ENCODE data around the gene FLT3. TPM values are rescaled to one million over a fixed set of nuclear protein-coding genes. Genes with fewer than 3 reads are reported as not detected.

FLT3 gene
- total and polyA plus RNA-seq, 10 of the 15 experiments (the other 5 are each of a cell fraction or from before 2014, with no cell fraction given), result 0.04 to 0.19 (median 0.11) TPM; not detected in 1

DNA sequence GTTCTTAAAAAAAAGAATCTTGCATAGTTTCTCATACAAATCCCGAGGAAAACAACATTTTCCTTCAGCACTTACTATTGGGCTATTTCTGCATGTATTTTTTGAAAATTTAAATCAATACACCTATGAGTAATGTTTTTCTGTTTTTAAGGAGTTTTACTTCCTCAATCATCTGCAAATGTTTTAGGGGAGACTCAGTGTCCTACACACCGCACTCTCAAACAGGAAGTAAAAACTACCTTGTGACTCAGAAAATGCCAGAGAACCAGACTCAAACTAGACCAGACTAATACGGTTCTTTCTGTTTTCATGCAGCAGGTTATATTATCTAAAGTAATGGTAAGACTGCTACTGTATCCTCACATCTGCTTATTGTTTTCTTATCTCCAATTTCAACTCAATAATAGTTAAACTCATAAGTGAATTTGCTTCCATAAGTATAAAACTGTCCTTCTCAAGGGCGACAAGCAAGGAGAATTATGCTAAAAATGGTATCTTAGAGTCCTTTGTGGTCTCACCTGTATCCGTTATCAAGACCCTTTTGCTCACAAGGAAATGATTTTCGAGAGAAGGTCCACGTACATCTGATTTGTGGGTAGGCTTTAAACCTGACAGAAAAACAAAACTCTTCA is 52.5 kb downstream of the FLT3 start:
- SMC1A ChIA-PET (ENCODE audit: uncharacterized antibody, unreplicated experiment), result interaction anchor here (1.0 to 2.0 kb wide), 2 partner anchors 10 to 16 kb away, joined by 3 to 5 read pairs; no protein-coding TSS in a partner anchor
- intact Hi-C loops (cut with micrococcal nuclease; ENCODE audit: unreplicated experiment), result loop anchor here (10.0 kb wide), 1 partner anchor 217 kb away; no protein-coding TSS in a partner anchor
- POLR2A ChIA-PET, result interaction anchor here (1.3 kb wide), 1 partner anchor 35 kb away, joined by 3 read pairs; no protein-coding TSS in a partner anchor
- no peak overlapping the region; the same call in 1 of the 2 replicates for H3K9ac ChIP-seq (ENCODE audit: control insufficient read depth, insufficient read depth, low read length)
- no peaks in the 10 kb centered on the region for H4K20me1 ChIP-seq (ENCODE audit: control insufficient read depth, insufficient read depth)
- CTCF ChIA-PET, result interaction anchor here (1.0 kb wide), 1 partner anchor 12 kb away, joined by 4 read pairs; no protein-coding TSS in a partner anchor
- H3K27ac ChIP-seq (ENCODE audit: control insufficient read depth, insufficient read depth), result peak overlapping the region; percentile 88
- H3K9me3 ChIP-seq (replicated peaks; ENCODE audit: control insufficient read depth, insufficient read depth, low read length), result no peaks in the 10 kb centered on the region; the same call in 2 of the 3 replicates
- WGBS (ENCODE audit: insufficient coverage, insufficient replicate concordance, low lambda C conversion rate, missing lambda C conversion rate), result 2% methylated on average over 7 of the region's 7 CpGs
- BruUV-seq (replicated peaks), result TSS peak; percentile 74
- ATAC-seq (peak; percentile 87), FAIRE-seq (peak; percentile 90), DNase-seq (ENCODE audit: low read depth, low spot score) (peak; percentile 94)
- peak overlapping the region; percentile 57; the same call in 1 of the 2 replicates for H3K4me3 ChIP-seq
- peaks cover 44% of the 10 kb centered on the region for H3K4me1 ChIP-seq (ENCODE audit: control insufficient read depth, insufficient read depth, low read length)
- H3K79me2 ChIP-seq (ENCODE audit: control insufficient read depth, insufficient read depth, low read length), result no peaks in the 10 kb centered on the region
- H3K36me3 ChIP-seq (ENCODE audit: control insufficient read depth in 2 of 2, insufficient read depth in 2 of 2, low read length in 1 of 2), result no peaks in the 10 kb centered on the region
- peak overlapping the region; percentile 48; the same call in 1 of the 2 replicates for H2AFZ ChIP-seq (ENCODE audit: control insufficient read depth, low read depth, low read length)
- RAD21 ChIA-PET (ENCODE audit: unreplicated experiment), result interaction anchor here (1.8 to 2.8 kb wide), 3 partner anchors 10 to 92 kb away, joined by 4 to 12 read pairs (median 7); no protein-coding TSS in a partner anchor
- H3K4me2 ChIP-seq (ENCODE audit: control insufficient read depth, insufficient read depth), result peak overlapping the region; percentile 73
- in situ Hi-C loops (cut with MboI), result no loop called here
- H3K27me3 ChIP-seq (replicated peaks in 1 of 2; ENCODE audit: control insufficient read depth in 2 of 2, insufficient read depth in 2 of 2, low read length in 1 of 2), result no peaks in the 10 kb centered on the region
- TF ChIP-seq, protein P1, sequence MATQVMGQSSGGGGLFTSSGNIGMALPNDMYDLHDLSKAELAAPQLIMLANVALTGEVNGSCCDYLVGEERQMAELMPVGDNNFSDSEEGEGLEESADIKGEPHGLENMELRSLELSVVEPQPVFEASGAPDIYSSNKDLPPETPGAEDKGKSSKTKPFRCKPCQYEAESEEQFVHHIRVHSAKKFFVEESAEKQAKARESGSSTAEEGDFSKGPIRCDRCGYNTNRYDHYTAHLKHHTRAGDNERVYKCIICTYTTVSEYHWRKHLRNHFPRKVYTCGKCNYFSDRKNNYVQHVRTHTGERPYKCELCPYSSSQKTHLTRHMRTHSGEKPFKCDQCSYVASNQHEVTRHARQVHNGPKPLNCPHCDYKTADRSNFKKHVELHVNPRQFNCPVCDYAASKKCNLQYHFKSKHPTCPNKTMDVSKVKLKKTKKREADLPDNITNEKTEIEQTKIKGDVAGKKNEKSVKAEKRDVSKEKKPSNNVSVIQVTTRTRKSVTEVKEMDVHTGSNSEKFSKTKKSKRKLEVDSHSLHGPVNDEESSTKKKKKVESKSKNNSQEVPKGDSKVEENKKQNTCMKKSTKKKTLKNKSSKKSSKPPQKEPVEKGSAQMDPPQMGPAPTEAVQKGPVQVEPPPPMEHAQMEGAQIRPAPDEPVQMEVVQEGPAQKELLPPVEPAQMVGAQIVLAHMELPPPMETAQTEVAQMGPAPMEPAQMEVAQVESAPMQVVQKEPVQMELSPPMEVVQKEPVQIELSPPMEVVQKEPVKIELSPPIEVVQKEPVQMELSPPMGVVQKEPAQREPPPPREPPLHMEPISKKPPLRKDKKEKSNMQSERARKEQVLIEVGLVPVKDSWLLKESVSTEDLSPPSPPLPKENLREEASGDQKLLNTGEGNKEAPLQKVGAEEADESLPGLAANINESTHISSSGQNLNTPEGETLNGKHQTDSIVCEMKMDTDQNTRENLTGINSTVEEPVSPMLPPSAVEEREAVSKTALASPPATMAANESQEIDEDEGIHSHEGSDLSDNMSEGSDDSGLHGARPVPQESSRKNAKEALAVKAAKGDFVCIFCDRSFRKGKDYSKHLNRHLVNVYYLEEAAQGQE (IDR thresholded peaks at IDR 0.05; ENCODE audit: low read depth, low read length), result no peak
- no peak for TF ChIP-seq SREBF1 (IDR thresholded peaks at IDR 0.05; ENCODE audit: low read length)
- TF ChIP-seq, protein P2, sequence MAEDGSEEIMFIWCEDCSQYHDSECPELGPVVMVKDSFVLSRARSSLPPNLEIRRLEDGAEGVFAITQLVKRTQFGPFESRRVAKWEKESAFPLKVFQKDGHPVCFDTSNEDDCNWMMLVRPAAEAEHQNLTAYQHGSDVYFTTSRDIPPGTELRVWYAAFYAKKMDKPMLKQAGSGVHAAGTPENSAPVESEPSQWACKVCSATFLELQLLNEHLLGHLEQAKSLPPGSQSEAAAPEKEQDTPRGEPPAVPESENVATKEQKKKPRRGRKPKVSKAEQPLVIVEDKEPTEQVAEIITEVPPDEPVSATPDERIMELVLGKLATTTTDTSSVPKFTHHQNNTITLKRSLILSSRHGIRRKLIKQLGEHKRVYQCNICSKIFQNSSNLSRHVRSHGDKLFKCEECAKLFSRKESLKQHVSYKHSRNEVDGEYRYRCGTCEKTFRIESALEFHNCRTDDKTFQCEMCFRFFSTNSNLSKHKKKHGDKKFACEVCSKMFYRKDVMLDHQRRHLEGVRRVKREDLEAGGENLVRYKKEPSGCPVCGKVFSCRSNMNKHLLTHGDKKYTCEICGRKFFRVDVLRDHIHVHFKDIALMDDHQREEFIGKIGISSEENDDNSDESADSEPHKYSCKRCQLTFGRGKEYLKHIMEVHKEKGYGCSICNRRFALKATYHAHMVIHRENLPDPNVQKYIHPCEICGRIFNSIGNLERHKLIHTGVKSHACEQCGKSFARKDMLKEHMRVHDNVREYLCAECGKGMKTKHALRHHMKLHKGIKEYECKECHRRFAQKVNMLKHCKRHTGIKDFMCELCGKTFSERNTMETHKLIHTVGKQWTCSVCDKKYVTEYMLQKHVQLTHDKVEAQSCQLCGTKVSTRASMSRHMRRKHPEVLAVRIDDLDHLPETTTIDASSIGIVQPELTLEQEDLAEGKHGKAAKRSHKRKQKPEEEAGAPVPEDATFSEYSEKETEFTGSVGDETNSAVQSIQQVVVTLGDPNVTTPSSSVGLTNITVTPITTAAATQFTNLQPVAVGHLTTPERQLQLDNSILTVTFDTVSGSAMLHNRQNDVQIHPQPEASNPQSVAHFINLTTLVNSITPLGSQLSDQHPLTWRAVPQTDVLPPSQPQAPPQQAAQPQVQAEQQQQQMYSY (CRISPR knock-in tag; IDR thresholded peaks at IDR 0.05), result no peak
- TF ChIP-seq, protein P3, sequence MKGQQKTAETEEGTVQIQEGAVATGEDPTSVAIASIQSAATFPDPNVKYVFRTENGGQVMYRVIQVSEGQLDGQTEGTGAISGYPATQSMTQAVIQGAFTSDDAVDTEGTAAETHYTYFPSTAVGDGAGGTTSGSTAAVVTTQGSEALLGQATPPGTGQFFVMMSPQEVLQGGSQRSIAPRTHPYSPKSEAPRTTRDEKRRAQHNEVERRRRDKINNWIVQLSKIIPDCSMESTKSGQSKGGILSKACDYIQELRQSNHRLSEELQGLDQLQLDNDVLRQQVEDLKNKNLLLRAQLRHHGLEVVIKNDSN (IDR thresholded peaks at IDR 0.05; ENCODE audit: borderline replicate concordance, extremely low read length, insufficient read depth, low read depth, low read length), result no peak
- no peak for TF ChIP-seq NFYA (IDR thresholded peaks at IDR 0.05; ENCODE audit: borderline replicate concordance, low read depth, low read length)
- TF ChIP-seq KLF5 (IDR thresholded peaks at IDR 0.05; ENCODE audit: partially characterized antibody), result no peak
- TF ChIP-seq JUNB (IDR thresholded peaks at IDR 0.05), result peak; percentile 87
- TF ChIP-seq, protein P4, sequence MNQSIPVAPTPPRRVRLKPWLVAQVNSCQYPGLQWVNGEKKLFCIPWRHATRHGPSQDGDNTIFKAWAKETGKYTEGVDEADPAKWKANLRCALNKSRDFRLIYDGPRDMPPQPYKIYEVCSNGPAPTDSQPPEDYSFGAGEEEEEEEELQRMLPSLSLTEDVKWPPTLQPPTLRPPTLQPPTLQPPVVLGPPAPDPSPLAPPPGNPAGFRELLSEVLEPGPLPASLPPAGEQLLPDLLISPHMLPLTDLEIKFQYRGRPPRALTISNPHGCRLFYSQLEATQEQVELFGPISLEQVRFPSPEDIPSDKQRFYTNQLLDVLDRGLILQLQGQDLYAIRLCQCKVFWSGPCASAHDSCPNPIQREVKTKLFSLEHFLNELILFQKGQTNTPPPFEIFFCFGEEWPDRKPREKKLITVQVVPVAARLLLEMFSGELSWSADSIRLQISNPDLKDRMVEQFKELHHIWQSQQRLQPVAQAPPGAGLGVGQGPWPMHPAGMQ (IDR thresholded peaks at IDR 0.05; ENCODE audit: borderline replicate concordance), result no peak
- TF ChIP-seq POLR2AphosphoS5 (IDR thresholded peaks at IDR 0.05; ENCODE audit: low read length), result no peak
- no peak for TF ChIP-seq FOS (IDR thresholded peaks at IDR 0.05; ENCODE audit: borderline replicate concordance, extremely low read depth, insufficient read length)
- TF ChIP-seq CBX3 (IDR thresholded peaks at IDR 0.05; ENCODE audit: borderline replicate concordance, low read depth), result no peak
- TF ChIP-seq MEF2A (IDR thresholded peaks at IDR 0.05; ENCODE audit: insufficient read depth, low read depth, low read length), result peak; percentile 68
- TF ChIP-seq TCF3 (IDR thresholded peaks at IDR 0.05; ENCODE audit: borderline replicate concordance, insufficient read depth, low read depth, low read length), result no peak
